ENCODE results near the gene INAFM2. TPM values are rescaled to one million over a fixed set of nuclear protein-coding genes. Genes with fewer than 3 reads are reported as not detected.
A peak's percentile ranks its signal among the peaks of the same experiment; 100 is the strongest.

Gene INAFM2
- total RNA-seq, 1 donor from 2014 or later = 19.2 TPM

DNA sequence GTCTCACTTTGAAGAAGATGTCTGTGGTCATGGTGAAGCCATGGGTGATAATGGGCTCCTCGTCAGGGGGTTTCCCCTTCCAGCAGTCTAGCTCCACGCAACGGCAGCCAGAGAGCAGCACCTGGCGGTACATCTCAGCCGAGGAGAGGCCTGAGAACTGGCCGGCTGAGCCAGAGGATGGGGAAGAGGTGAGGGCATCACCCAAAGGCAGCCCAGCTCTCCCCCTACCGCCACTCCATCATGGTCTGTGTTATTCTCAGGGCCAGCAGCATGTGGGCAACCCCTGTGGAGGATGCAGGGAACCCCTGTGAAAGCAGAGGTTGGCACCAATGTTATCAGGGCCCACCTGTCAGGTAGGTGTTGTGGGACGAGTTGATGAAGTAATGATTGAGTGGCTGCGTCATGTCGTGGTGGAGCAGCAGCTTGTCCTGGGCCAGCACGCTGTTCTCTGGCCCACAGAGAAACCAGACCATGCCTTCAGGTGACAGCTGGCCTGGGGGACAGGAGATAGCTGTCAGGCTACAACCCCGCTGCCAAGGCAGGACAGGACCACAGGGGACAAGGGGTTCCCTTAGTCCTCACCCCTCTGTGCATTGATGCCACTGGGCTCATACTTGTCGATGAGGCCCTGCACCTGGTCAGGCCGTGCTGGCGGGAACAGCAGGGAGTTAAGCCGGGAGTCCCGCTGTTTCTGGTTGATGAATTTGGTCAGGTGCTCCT lies 25.1 kb upstream of the INAFM2 start:
- peaks cover 9% of the 10 kb centered on the region for H3K9me3 Mint-ChIP-seq
- no peak overlapping the region for H3K4me3 Mint-ChIP-seq
- TF ChIP-seq, protein P1, sequence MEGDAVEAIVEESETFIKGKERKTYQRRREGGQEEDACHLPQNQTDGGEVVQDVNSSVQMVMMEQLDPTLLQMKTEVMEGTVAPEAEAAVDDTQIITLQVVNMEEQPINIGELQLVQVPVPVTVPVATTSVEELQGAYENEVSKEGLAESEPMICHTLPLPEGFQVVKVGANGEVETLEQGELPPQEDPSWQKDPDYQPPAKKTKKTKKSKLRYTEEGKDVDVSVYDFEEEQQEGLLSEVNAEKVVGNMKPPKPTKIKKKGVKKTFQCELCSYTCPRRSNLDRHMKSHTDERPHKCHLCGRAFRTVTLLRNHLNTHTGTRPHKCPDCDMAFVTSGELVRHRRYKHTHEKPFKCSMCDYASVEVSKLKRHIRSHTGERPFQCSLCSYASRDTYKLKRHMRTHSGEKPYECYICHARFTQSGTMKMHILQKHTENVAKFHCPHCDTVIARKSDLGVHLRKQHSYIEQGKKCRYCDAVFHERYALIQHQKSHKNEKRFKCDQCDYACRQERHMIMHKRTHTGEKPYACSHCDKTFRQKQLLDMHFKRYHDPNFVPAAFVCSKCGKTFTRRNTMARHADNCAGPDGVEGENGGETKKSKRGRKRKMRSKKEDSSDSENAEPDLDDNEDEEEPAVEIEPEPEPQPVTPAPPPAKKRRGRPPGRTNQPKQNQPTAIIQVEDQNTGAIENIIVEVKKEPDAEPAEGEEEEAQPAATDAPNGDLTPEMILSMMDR (IDR thresholded peaks at IDR 0.05; ENCODE audit: unreplicated experiment) = no peak
- peaks cover 7% of the 10 kb centered on the region for H3K27me3 Mint-ChIP-seq (ENCODE audit: low read depth)
- no peak for DNase-seq (ENCODE audit: low spot score in 2 of 2, unreplicated experiment in 2 of 2)
- H3K36me3 Mint-ChIP-seq = peaks cover 9% of the 10 kb centered on the region
- H3K4me1 Mint-ChIP-seq = peaks cover 32% of the 10 kb centered on the region
- no peak overlapping the region for H3K27ac Mint-ChIP-seq

DNA sequence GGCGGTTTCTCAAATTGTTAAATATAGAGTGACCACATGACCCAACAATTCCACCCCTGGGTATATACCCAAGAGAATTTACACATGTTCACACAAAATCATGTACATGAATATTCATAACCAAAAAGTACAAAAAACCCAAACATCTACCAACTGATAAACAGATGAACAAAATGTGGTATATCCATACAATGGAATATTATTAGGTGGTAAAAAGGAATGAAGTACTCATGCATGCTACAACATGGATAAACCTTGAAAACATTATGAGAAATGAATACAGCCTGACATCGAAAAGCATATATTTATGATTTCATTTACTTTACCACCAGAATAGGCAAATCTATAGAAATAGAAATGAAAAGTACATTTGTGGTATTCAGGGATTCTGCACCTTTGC lies 23.1 kb upstream of the INAFM2 start:
- no peak overlapping the region for H3K4me3 Mint-ChIP-seq
- TF ChIP-seq, protein P1 (IDR thresholded peaks at IDR 0.05; ENCODE audit: unreplicated experiment) = no peak
- H3K27ac Mint-ChIP-seq = no peak overlapping the region
- no peak for DNase-seq (ENCODE audit: low spot score in 2 of 2, unreplicated experiment in 2 of 2)
- peaks cover 31% of the 10 kb centered on the region for H3K4me1 Mint-ChIP-seq
- peaks cover 9% of the 10 kb centered on the region for H3K36me3 Mint-ChIP-seq
- peaks cover 6% of the 10 kb centered on the region for H3K27me3 Mint-ChIP-seq (ENCODE audit: low read depth)
- H3K9me3 Mint-ChIP-seq = peaks cover 9% of the 10 kb centered on the region

DNA sequence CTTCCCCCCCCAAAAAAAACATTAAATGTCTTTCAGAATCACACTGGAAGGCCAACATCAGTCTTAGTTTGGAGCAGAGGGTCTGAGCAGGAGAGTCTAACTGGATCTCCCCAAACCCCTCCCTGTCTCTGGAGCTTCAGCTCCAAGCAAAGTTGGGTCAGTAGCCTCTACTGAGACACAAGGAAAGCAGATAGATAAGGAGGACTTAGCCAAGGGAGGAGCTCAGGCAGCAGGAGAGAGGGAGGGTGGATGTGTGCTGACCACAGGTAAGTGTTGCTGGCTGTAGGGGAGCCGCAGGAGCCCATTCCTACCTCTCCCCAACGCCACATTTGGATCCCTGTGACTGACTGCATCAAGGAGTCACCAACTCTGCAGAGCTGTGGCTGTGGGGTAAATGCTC lies 22.7 kb upstream of the INAFM2 start:
- DNase-seq (ENCODE audit: low spot score in 2 of 2, unreplicated experiment in 2 of 2) = no peak
- H3K4me3 Mint-ChIP-seq = no peak overlapping the region
- H3K27me3 Mint-ChIP-seq (ENCODE audit: low read depth) = peaks cover 3% of the 10 kb centered on the region
- TF ChIP-seq, protein P1 (IDR thresholded peaks at IDR 0.05; ENCODE audit: unreplicated experiment) = no peak
- H3K9me3 Mint-ChIP-seq = peaks cover 9% of the 10 kb centered on the region
- peaks cover 9% of the 10 kb centered on the region for H3K36me3 Mint-ChIP-seq
- no peak overlapping the region for H3K27ac Mint-ChIP-seq
- peaks cover 27% of the 10 kb centered on the region for H3K4me1 Mint-ChIP-seq

DNA sequence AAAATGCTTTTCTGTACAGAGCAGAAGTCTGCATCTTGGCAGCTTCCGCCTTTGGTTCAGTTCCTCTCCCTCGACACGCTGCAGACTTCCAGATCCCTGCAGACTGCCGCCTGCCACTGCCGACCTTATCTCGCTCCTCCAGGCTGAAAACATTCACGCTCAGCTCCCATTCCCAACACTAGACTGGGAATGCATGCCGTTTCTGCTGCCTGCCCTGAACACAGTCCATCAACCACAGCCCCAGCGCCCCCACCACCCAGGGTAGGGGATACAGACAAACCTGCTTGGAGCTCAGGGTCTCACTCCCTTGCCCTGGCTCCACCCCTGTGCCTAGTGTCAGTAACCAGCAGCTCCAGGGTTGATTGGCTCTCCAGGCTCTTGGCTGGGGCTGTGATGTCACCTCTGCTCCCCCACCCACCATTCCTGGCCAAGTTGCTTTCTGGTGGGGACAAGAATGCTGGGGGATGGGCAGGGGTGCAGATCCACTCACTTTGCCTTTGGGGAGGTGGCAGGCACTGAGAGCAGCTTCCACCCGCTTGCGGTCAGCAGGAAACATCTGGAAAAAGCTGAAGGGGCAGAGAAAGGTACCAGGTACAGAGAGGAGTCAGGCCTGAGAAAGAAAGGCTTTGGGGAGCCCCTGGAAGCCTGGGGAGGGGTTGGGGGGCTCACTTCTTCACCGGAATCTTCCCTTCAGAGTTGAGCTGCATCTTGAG lies 21.9 kb upstream of the INAFM2 start:
- Mint-ChIP-seq H3K4me1 (peaks cover 19% of the 10 kb centered on the region), H3K27me3 (ENCODE audit: low read depth) (peaks cover 3% of the 10 kb centered on the region), H3K36me3 (peaks cover 9% of the 10 kb centered on the region), H3K9me3 (peaks cover 9% of the 10 kb centered on the region), H3K27ac (peak overlapping the region; percentile 54), H3K4me3 (peak overlapping the region; percentile 48)
- TF ChIP-seq, protein P1 (IDR thresholded peaks at IDR 0.05; ENCODE audit: unreplicated experiment) = no peak
- no peak for DNase-seq (ENCODE audit: low spot score in 2 of 2, unreplicated experiment in 2 of 2)

DNA sequence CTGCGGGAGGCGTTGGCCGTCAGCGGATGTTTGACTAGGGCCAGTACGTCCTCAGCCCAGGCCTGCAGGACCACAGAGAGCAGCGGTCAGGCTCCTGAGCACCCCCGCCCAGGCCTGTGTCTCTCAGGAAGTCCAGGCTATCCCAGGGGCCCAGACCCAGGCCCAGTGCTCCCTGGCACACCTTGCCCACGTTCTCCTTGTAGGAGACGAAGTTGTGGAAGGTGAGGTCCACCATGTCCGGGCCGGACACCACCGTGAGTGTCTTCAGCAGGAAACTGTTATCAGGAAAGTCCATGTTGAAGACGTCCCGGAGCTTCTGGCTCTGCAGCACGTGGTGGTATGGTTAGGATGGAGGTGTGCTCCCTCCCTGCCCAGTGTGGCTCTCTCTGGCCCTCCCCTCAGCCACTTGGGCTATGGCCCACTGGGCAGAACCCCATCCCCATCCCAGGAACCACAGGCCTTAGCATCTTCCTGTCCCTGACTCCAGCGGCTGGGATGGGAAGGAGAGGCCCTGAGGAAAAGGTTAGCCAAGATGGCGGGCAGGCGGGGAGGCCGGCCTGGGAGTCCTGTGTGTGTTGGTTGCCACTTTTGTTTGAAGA lies 21.1 kb upstream of the INAFM2 start:
- no peak for DNase-seq (ENCODE audit: low spot score in 2 of 2, unreplicated experiment in 2 of 2)
- peaks cover 9% of the 10 kb centered on the region for H3K36me3 Mint-ChIP-seq
- H3K27me3 Mint-ChIP-seq (ENCODE audit: low read depth) = peaks cover 3% of the 10 kb centered on the region
- H3K4me3 Mint-ChIP-seq = no peak overlapping the region
- H3K27ac Mint-ChIP-seq = no peak overlapping the region
- TF ChIP-seq, protein P1 (IDR thresholded peaks at IDR 0.05; ENCODE audit: unreplicated experiment) = no peak
- H3K9me3 Mint-ChIP-seq = peaks cover 9% of the 10 kb centered on the region
- H3K4me1 Mint-ChIP-seq = peaks cover 14% of the 10 kb centered on the region
